22Rv1 (cell line): ENCODE data around the gene ATOH8.

Experiments
- CTCF ChIP-seq: fragments of 450-650 bp; IDR thresholded peaks from 2 replicates; pipeline ENCODE4 v1.5.1; 2017; ENCODE audit warnings: mild to moderate bottlenecking
- ZFX ChIP-seq: fragments of 450-650 bp; IDR thresholded peaks from 2 replicates; pipeline ENCODE4 v1.6.1; 2017; ENCODE audit warnings: antibody characterized with exemption, borderline replicate concordance

GRCh38 chr2:85734015-85734414 lies 19.8 kb upstream of the ATOH8 start:
- no peak for TF ChIP-seq CTCF
- TF ChIP-seq ZFX: no peak
